Hepatocyte (in vitro differentiated cells): Measurements from ENCODE around the gene SEMA3A.

Experiments
- CTCF ChIP-seq: fragments of 200-600 bp; sonication (generic); IDR thresholded peaks from 2 replicates; pipeline ENCODE4 v1.5.1; 2016; ENCODE audit warnings: antibody characterized with exemption, mild to moderate bottlenecking; ENCODE audit not compliant: poor library complexity
- EZH2 ChIP-seq: fragments of 200-600 bp; sonication (generic); IDR thresholded peaks from 2 replicates; pipeline ENCODE4 v1.6.1; 2016; ENCODE audit warnings: antibody characterized with exemption, mild to moderate bottlenecking, borderline replicate concordance
- EZH2phosphoT487 ChIP-seq: fragments of 200-600 bp; sonication (generic); IDR thresholded peaks from one replicate; pipeline ENCODE4 v1.6.1; 2018; ENCODE audit warnings: antibody characterized with exemption, mild to moderate bottlenecking, low read depth, moderate library complexity; ENCODE audit not compliant: unreplicated experiment, severe bottlenecking

GRCh38 chr7:84161398-84161797, 33.2 kb downstream of the SEMA3A start:
- no peak for TF ChIP-seq CTCF
- no peak for TF ChIP-seq EZH2
- TF ChIP-seq EZH2phosphoT487 = no peak
